Endothelial cell of umbilical vein (primary cell): ENCODE results near the gene BAMBI. TPM values are rescaled to one million over a fixed set of nuclear protein-coding genes. Genes with fewer than 3 reads are reported as not detected.
A peak's percentile ranks its signal among the peaks of the same experiment; 100 is the strongest.

Source experiments
- BruUV-seq: library from RNA; stranded (reverse); fragments of 400-500 nt; replicated peaks from 2 replicates; lab custom pipeline; 2021; lab: Mats Ljungman, UMichigan
- CTCF ChIA-PET: fragments of 300-600, 350-600 bp; sonication (Branson Sonifier 250); formaldehyde crosslinking; loops from one replicate; lab custom pipeline; 2021; ENCODE audit warnings: antibody characterized with exemption, inconsistent platforms; lab: Charles Lee
- POLR2A ChIA-PET: fragments of 300-600, 350-600 bp; sonication (Branson Sonifier 250); formaldehyde crosslinking; loops from one replicate; lab custom pipeline; 2021; ENCODE audit warnings: antibody characterized with exemption, inconsistent platforms; lab: Charles Lee
- DNase-seq: peaks from one replicate; pipeline ENCODE4 v3.0.0-alpha.2; 2011; ENCODE audit warnings: low read depth, low spot score
- FAIRE-seq: peaks from 2 replicates; lab custom pipeline; 2011; peaks lifted over from hg19 to GRCh38; lab: Jason Lieb, UNC
- H2AFZ ChIP-seq: 2 replicates; pipeline ENCODE4 v1.6.0; 2012; ENCODE audit warnings: low read depth, low read length, control low read depth, inconsistent platforms
- H3K27ac ChIP-seq: 2 replicates; pipeline ENCODE4 v1.5.1; 2011; ENCODE audit warnings: low read depth, mild to moderate bottlenecking, control low read depth, low read length, moderate library complexity; ENCODE audit not compliant: insufficient read depth
- H3K27me3 ChIP-seq, 2 experiments: 2 replicates each; pipeline versions ENCODE4 v1.6.0 to v1.6.1; 2011; ENCODE audit warnings: low read length in 2 of 2, mixed read lengths in 1 of 2; ENCODE audit not compliant: control insufficient read depth in 2 of 2, insufficient read depth in 2 of 2
- H3K36me3 ChIP-seq, 2 experiments: 2 replicates in 1 of 2; 3 replicates in 1 of 2; pipeline ENCODE4 v1.5.1; 2011; ENCODE audit warnings: low read length in 2 of 2, mild to moderate bottlenecking in 1 of 2, moderate library complexity in 1 of 2; ENCODE audit not compliant: control insufficient read depth in 2 of 2, insufficient read depth in 2 of 2; ENCODE audit errors: extremely low read depth in 1 of 2
- H3K4me1 ChIP-seq: 3 replicates; pipeline ENCODE4 v1.5.1; 2011; ENCODE audit warnings: mild to moderate bottlenecking, low read length; ENCODE audit not compliant: control insufficient read depth, insufficient read depth; ENCODE audit errors: extremely low read depth
- H3K4me2 ChIP-seq: 2 replicates; pipeline ENCODE4 v1.6.1; 2011; ENCODE audit warnings: low read length, control low read depth, mixed read lengths; ENCODE audit not compliant: insufficient read depth
- H3K4me3 ChIP-seq, 3 experiments: fragments of 200-600 bp in 1 of 3; sonication (generic), shearing (Covaris generic) in 1 of 3; replicated peaks in 1 of 3; 2 replicates each; pipeline ENCODE4 v1.5.1; 2011 to 2016; ENCODE audit warnings: control low read depth in 3 of 3, low read length in 3 of 3, mild to moderate bottlenecking in 2 of 3, inconsistent platforms in 1 of 3, low read depth in 1 of 3, moderate library complexity in 1 of 3; ENCODE audit not compliant: insufficient read depth in 1 of 3
- H3K79me2 ChIP-seq: 2 replicates; pipeline ENCODE4 v1.6.0; 2012; ENCODE audit warnings: low read length, inconsistent platforms; ENCODE audit not compliant: control insufficient read depth, insufficient read depth
- H3K9ac ChIP-seq: replicated peaks from 2 replicates; pipeline ENCODE3; 2011; ENCODE audit warnings: low read length, control low read depth; ENCODE audit not compliant: insufficient read depth; ENCODE audit errors: extremely low read depth
- H3K9me1 ChIP-seq: replicated peaks from 3 replicates; pipeline ENCODE4 v1.6.0; 2011; ENCODE audit warnings: mild to moderate bottlenecking, low read length; ENCODE audit not compliant: control insufficient read depth, insufficient read depth; ENCODE audit errors: extremely low read depth
- H3K9me3 ChIP-seq: replicated peaks from 2 replicates; pipeline ENCODE4 v1.5.1; 2012; ENCODE audit warnings: low read length, inconsistent platforms; ENCODE audit not compliant: control insufficient read depth, insufficient read depth
- H4K20me1 ChIP-seq: replicated peaks from 2 replicates; pipeline ENCODE3; 2011; ENCODE audit warnings: mild to moderate bottlenecking, low read length; ENCODE audit not compliant: control insufficient read depth, insufficient read depth; ENCODE audit errors: extremely low read depth
- EZH2 ChIP-seq: IDR thresholded peaks from 2 replicates; pipeline ENCODE4 v1.6.1; 2012; ENCODE audit warnings: borderline replicate concordance, low read depth, mild to moderate bottlenecking, moderate library complexity, low read length, inconsistent platforms; ENCODE audit not compliant: severe bottlenecking
- FOS ChIP-seq: IDR thresholded peaks from 2 replicates; pipeline ENCODE4 v1.6.1; 2011; ENCODE audit warnings: mild to moderate bottlenecking, low read length, moderate library complexity, borderline replicate concordance; ENCODE audit not compliant: insufficient read depth
- GATA2 ChIP-seq: IDR thresholded peaks from 2 replicates; pipeline ENCODE4 v1.7.0; 2011; ENCODE audit warnings: low read depth, mild to moderate bottlenecking, moderate library complexity, mixed read lengths, low read length; ENCODE audit not compliant: insufficient read length, insufficient read depth
- JUN ChIP-seq: IDR thresholded peaks from 2 replicates; pipeline ENCODE4 v1.6.1; 2011; ENCODE audit warnings: borderline replicate concordance, low read depth; ENCODE audit not compliant: insufficient read length, insufficient read depth
- MYC ChIP-seq: IDR thresholded peaks from one replicate; pipeline ENCODE4 v1.6.1; 2011; ENCODE audit warnings: mild to moderate bottlenecking, low read depth, low read length
- POLR2A ChIP-seq: IDR thresholded peaks from 2 replicates; pipeline ENCODE4 v1.6.1; 2012; ENCODE audit warnings: low read depth, mild to moderate bottlenecking, control low read depth, low read length
- POLR2AphosphoS5 ChIP-seq: IDR thresholded peaks from 2 replicates; pipeline ENCODE4 v1.6.1; 2012; ENCODE audit warnings: low read depth, mild to moderate bottlenecking, control low read depth, low read length, moderate library complexity; ENCODE audit not compliant: insufficient read depth
- dilution Hi-C: fragments of 300-500 bp; cut with MboI; formaldehyde crosslinking; loops from one replicate; pipeline ENCODE4 v1.15.0; 2019; ENCODE audit warnings: low sequenced_read_pairs; ENCODE audit not compliant: extremely low pct_ligation_motif_present
- intact Hi-C: fragments of 100-400 bp; cut with micrococcal nuclease; formaldehyde crosslinking; loops from one replicate; pipeline ENCODE4 v1.10.0; 2022
- polyA plus RNA-seq, 4 experiments: library from polyadenylated mRNA; depleted of rRNA in 3 of 4; stranded (reverse) in 3 of 4; unstranded in 1 of 4; fragments of >200 nt; gene quantifications; 2 replicates each; pipeline versions ENCODE4 v1.2.1 to v1.2.3, GENCODE V29; 2011 to 2012; ENCODE audit warnings: missing spikeins in 1 of 4
- total RNA-seq: library from RNA; stranded (reverse); gene quantifications from 2 replicates; pipeline ENCODE4 v1.2.3, GENCODE V29; 2021
- TF ChIP-seq, protein P1 (sequence below), 2 donors: IDR thresholded peaks; 1 replicate in 1 of 2; 2 replicates in 1 of 2; pipeline ENCODE4 v1.5.1; 2011; ENCODE audit warnings: low read length in 2 of 2, mild to moderate bottlenecking in 2 of 2, moderate library complexity in 2 of 2, control low read depth in 1 of 2, inconsistent platforms in 1 of 2, low read depth in 1 of 2; ENCODE audit not compliant: insufficient read depth in 1 of 2; ENCODE audit errors: extremely low read depth in 1 of 2
- TF ChIP-seq, protein P2 (sequence below): IDR thresholded peaks from 2 replicates; pipeline ENCODE4 v1.6.1; 2011; ENCODE audit not compliant: insufficient read depth, insufficient read length

Gene BAMBI
- total and polyA plus RNA-seq, 2 donors (not counting 3 experiments of a cell fraction or from before 2014, with no cell fraction given), result 3.2 to 4.3 TPM

DNA sequence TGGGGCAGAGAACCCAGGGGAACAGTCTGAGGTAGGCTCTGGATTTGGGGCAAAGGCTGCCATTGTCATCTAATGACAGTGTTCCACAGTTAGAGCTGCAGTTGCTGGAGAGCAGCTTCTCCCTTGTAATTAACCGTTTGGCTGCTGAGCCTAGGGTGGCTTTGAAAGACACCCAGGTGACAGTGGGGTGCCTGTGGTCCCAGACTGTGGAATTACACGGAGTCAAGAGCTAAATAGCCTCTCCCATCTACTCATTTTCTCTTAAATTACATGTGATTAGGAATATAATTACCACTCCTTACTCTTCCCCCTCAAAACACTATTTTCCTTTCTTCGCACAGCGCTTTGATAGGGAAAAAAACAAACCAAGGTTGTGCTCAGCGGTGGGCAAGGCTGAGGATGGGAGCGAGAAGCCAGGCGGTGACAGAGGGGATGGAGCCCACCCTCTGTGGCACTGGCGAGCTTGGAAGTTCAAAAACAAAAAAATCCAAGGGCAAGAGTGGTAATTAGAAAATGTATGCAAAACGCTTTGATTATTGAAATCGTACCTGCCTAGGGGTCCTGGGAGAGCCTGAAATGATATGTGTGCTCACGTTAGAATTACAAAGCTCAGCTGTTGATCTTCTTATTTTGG lies 44.1 kb downstream of the BAMBI start:
- Histone ChIP-seq H3K9ac (no peak overlapping the region), H4K20me1 (no peaks in the 10 kb centered on the region), H3K4me2 (peak overlapping the region; percentile 88), H2AFZ (no peak overlapping the region), H3K79me2 (no peaks in the 10 kb centered on the region), H3K4me3 (peak overlapping the region in 1 of 3 experiments; percentile 57), H3K4me1 (peaks cover 16% of the 10 kb centered on the region), H3K27ac (no peak overlapping the region), H3K27me3 (no peaks in the 10 kb centered on the region), H3K9me3 (no peaks in the 10 kb centered on the region), H3K9me1 (no peaks in the 10 kb centered on the region), H3K36me3 (no peaks in the 10 kb centered on the region)
- no peak for FAIRE-seq
- CTCF ChIA-PET, result interaction anchor here (0.6 to 1.7 kb wide), 3 partner anchors 15 to 270 kb away, joined by 3 to 6 read pairs (median 4); partner anchors contain the start of gene BAMBI
- intact Hi-C loops (loop anchor here (1.0 kb wide), 1 partner anchor 118 kb away; no protein-coding TSS in a partner anchor), dilution Hi-C loops (no loop called here)
- TF ChIP-seq, protein P1, sequence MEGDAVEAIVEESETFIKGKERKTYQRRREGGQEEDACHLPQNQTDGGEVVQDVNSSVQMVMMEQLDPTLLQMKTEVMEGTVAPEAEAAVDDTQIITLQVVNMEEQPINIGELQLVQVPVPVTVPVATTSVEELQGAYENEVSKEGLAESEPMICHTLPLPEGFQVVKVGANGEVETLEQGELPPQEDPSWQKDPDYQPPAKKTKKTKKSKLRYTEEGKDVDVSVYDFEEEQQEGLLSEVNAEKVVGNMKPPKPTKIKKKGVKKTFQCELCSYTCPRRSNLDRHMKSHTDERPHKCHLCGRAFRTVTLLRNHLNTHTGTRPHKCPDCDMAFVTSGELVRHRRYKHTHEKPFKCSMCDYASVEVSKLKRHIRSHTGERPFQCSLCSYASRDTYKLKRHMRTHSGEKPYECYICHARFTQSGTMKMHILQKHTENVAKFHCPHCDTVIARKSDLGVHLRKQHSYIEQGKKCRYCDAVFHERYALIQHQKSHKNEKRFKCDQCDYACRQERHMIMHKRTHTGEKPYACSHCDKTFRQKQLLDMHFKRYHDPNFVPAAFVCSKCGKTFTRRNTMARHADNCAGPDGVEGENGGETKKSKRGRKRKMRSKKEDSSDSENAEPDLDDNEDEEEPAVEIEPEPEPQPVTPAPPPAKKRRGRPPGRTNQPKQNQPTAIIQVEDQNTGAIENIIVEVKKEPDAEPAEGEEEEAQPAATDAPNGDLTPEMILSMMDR (IDR thresholded peaks at IDR 0.05; ENCODE audit: extremely low read depth in 1 of 2, insufficient read depth in 1 of 2, low read depth in 1 of 2, low read length in 2 of 2), result no peak
- TF ChIP-seq, protein P2, sequence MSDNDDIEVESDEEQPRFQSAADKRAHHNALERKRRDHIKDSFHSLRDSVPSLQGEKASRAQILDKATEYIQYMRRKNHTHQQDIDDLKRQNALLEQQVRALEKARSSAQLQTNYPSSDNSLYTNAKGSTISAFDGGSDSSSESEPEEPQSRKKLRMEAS, result no peak
- TF ChIP-seq FOS (no peak), POLR2A (no peak), POLR2AphosphoS5 (no peak), MYC (no peak), EZH2 (no peak), GATA2 (no peak), JUN (no peak)
- POLR2A ChIA-PET, result no interaction called here
- BruUV-seq, result no TSS peak
- no peak for DNase-seq
